ENCODE data around the gene C10orf143. TPM values are rescaled to one million over a fixed set of nuclear protein-coding genes. Genes with fewer than 3 reads are reported as not detected.

The C10orf143 gene
- total RNA-seq, 2 experiments from 2014 or later: 2.7 to 4.3 TPM

- H3K4me3 Mint-ChIP-seq: no peak overlapping the region
- no peak overlapping the region for H3K27ac Mint-ChIP-seq
- DNase-seq: no peak
- H3K9me3 Mint-ChIP-seq (ENCODE audit: low read depth): no peaks in the 10 kb centered on the region
- no peaks in the 10 kb centered on the region for H3K4me1 Mint-ChIP-seq
- no peaks in the 10 kb centered on the region for H3K27me3 Mint-ChIP-seq
- H3K36me3 Mint-ChIP-seq: no peaks in the 10 kb centered on the region
- ATAC-seq: no peak
- CTCF ChIA-PET: no interaction called here
These were observed 45.8 kb downstream of the C10orf143 start for GRCh38 chr10:130064783-130065182.

GRCh38 chr10:130062976-130063375, 47.7 kb downstream of the C10orf143 start:
- Mint-ChIP-seq H3K27me3 (no peaks in the 10 kb centered on the region), H3K9me3 (ENCODE audit: low read depth) (no peaks in the 10 kb centered on the region), H3K4me1 (no peaks in the 10 kb centered on the region), H3K27ac (no peak overlapping the region), H3K4me3 (no peak overlapping the region), H3K36me3 (no peaks in the 10 kb centered on the region)
- CTCF ChIA-PET: no interaction called here
- no peak for DNase-seq
- no peak for ATAC-seq

GRCh38 chr10:130062201-130062600, 48.4 kb downstream of the C10orf143 start:
- H3K36me3 Mint-ChIP-seq: no peaks in the 10 kb centered on the region
- H3K9me3 Mint-ChIP-seq (ENCODE audit: low read depth): no peaks in the 10 kb centered on the region
- no peak for ATAC-seq
- no peak for DNase-seq
- H3K27ac Mint-ChIP-seq: no peak overlapping the region
- H3K27me3 Mint-ChIP-seq: no peaks in the 10 kb centered on the region
- CTCF ChIA-PET: interaction anchor here (0.9 kb wide), 1 partner anchor 47 kb away, joined by 3 read pairs; no protein-coding TSS in a partner anchor
- H3K4me3 Mint-ChIP-seq: no peak overlapping the region
- H3K4me1 Mint-ChIP-seq: no peaks in the 10 kb centered on the region

GRCh38 chr10:130061760-130062159, 48.9 kb downstream of the C10orf143 start:
- ATAC-seq (no peak), DNase-seq (no peak)
- no peaks in the 10 kb centered on the region for H3K27me3 Mint-ChIP-seq
- no peaks in the 10 kb centered on the region for H3K4me1 Mint-ChIP-seq
- CTCF ChIA-PET: interaction anchor here (0.9 kb wide), 1 partner anchor 48 kb away, joined by 3 read pairs; no protein-coding TSS in a partner anchor
- H3K27ac Mint-ChIP-seq: no peak overlapping the region
- H3K4me3 Mint-ChIP-seq: no peak overlapping the region
- no peaks in the 10 kb centered on the region for H3K9me3 Mint-ChIP-seq (ENCODE audit: low read depth)
- no peaks in the 10 kb centered on the region for H3K36me3 Mint-ChIP-seq

- CTCF ChIA-PET: no interaction called here
- Mint-ChIP-seq H3K27ac (no peak overlapping the region), H3K4me3 (no peak overlapping the region), H3K4me1 (no peaks in the 10 kb centered on the region), H3K27me3 (no peaks in the 10 kb centered on the region), H3K36me3 (no peaks in the 10 kb centered on the region), H3K9me3 (ENCODE audit: low read depth) (peaks cover 2% of the 10 kb centered on the region)
- ATAC-seq (no peak), DNase-seq (no peak)
These were observed 56.6 kb downstream of the C10orf143 start for GRCh38 chr10:130054021-130054420.

- no peak overlapping the region for H3K4me3 Mint-ChIP-seq
- DNase-seq (no peak), ATAC-seq (no peak)
- CTCF ChIA-PET: no interaction called here
- H3K27ac Mint-ChIP-seq: no peak overlapping the region
- no peaks in the 10 kb centered on the region for H3K36me3 Mint-ChIP-seq
- no peaks in the 10 kb centered on the region for H3K4me1 Mint-ChIP-seq
- peaks cover 2% of the 10 kb centered on the region for H3K9me3 Mint-ChIP-seq (ENCODE audit: low read depth)
- no peaks in the 10 kb centered on the region for H3K27me3 Mint-ChIP-seq
These were observed 57.1 kb downstream of the C10orf143 start for GRCh38 chr10:130053561-130053960.

GRCh38 chr10:130052193-130052592, 58.4 kb downstream of the C10orf143 start:
- CTCF ChIA-PET: no interaction called here
- peaks cover 2% of the 10 kb centered on the region for H3K9me3 Mint-ChIP-seq (ENCODE audit: low read depth)

GRCh38 chr10:130050721-130051120, 59.9 kb downstream of the C10orf143 start:
- Mint-ChIP-seq H3K4me1 (no peaks in the 10 kb centered on the region), H3K4me3 (no peak overlapping the region), H3K36me3 (no peaks in the 10 kb centered on the region), H3K9me3 (ENCODE audit: low read depth) (no peaks in the 10 kb centered on the region), H3K27ac (no peak overlapping the region), H3K27me3 (no peaks in the 10 kb centered on the region)
- no peak for DNase-seq
- CTCF ChIA-PET: no interaction called here
- no peak for ATAC-seq

More at GRCh38 chr10:130052193-130052592, 58.4 kb downstream of the C10orf143 start:
- Mint-ChIP-seq H3K4me3 (no peak overlapping the region), H3K4me1 (no peaks in the 10 kb centered on the region), H3K36me3 (no peaks in the 10 kb centered on the region), H3K27me3 (no peaks in the 10 kb centered on the region), H3K27ac (no peak overlapping the region)
- DNase-seq: no peak
- ATAC-seq: no peak

- Mint-ChIP-seq H3K36me3 (no peaks in the 10 kb centered on the region), H3K27ac (no peak overlapping the region), H3K4me1 (no peaks in the 10 kb centered on the region), H3K4me3 (no peak overlapping the region), H3K9me3 (ENCODE audit: low read depth) (no peaks in the 10 kb centered on the region), H3K27me3 (no peaks in the 10 kb centered on the region)
- CTCF ChIA-PET: no interaction called here
- no peak for ATAC-seq
- no peak for DNase-seq
These were observed 60.6 kb downstream of the C10orf143 start for GRCh38 chr10:130049987-130050386.

- no peaks in the 10 kb centered on the region for H3K36me3 Mint-ChIP-seq
- H3K27me3 Mint-ChIP-seq: no peaks in the 10 kb centered on the region
These were observed 61.4 kb downstream of the C10orf143 start for GRCh38 chr10:130049244-130049643.

GRCh38 chr10:130048081-130048480, 62.5 kb downstream of the C10orf143 start:
- H3K36me3 Mint-ChIP-seq: no peaks in the 10 kb centered on the region
- H3K27me3 Mint-ChIP-seq: no peaks in the 10 kb centered on the region
- H3K9me3 Mint-ChIP-seq (ENCODE audit: low read depth): no peaks in the 10 kb centered on the region
- ATAC-seq (no peak), DNase-seq (no peak)
- no peak overlapping the region for H3K27ac Mint-ChIP-seq
- H3K4me3 Mint-ChIP-seq: no peak overlapping the region
- CTCF ChIA-PET: no interaction called here
- no peaks in the 10 kb centered on the region for H3K4me1 Mint-ChIP-seq

More at GRCh38 chr10:130049244-130049643, 61.4 kb downstream of the C10orf143 start:
- DNase-seq (no peak), ATAC-seq (no peak)
- Mint-ChIP-seq H3K9me3 (ENCODE audit: low read depth) (no peaks in the 10 kb centered on the region), H3K4me1 (no peaks in the 10 kb centered on the region), H3K4me3 (no peak overlapping the region), H3K27ac (no peak overlapping the region)
- CTCF ChIA-PET: no interaction called here

- no peak for DNase-seq
- H3K27me3 Mint-ChIP-seq: no peaks in the 10 kb centered on the region
- CTCF ChIA-PET: interaction anchor here (1.0 kb wide), 1 partner anchor 132 kb away, joined by 3 read pairs; no protein-coding TSS in a partner anchor
These were observed 63.3 kb downstream of the C10orf143 start for GRCh38 chr10:130047336-130047735.

GRCh38 chr10:130046591-130046990, 64.0 kb downstream of the C10orf143 start:
- DNase-seq (no peak), ATAC-seq (no peak)
- H3K27ac Mint-ChIP-seq: no peak overlapping the region
- no peaks in the 10 kb centered on the region for H3K4me1 Mint-ChIP-seq
- H3K36me3 Mint-ChIP-seq: no peaks in the 10 kb centered on the region
- H3K9me3 Mint-ChIP-seq (ENCODE audit: low read depth): no peaks in the 10 kb centered on the region
- no peaks in the 10 kb centered on the region for H3K27me3 Mint-ChIP-seq
- H3K4me3 Mint-ChIP-seq: no peak overlapping the region
- CTCF ChIA-PET: interaction anchor here (1.0 kb wide), 1 partner anchor 133 kb away, joined by 3 read pairs; no protein-coding TSS in a partner anchor

More at GRCh38 chr10:130047336-130047735, 63.3 kb downstream of the C10orf143 start:
- no peak overlapping the region for H3K4me3 Mint-ChIP-seq
- no peaks in the 10 kb centered on the region for H3K9me3 Mint-ChIP-seq (ENCODE audit: low read depth)
- no peaks in the 10 kb centered on the region for H3K36me3 Mint-ChIP-seq
- no peak for ATAC-seq
- no peaks in the 10 kb centered on the region for H3K4me1 Mint-ChIP-seq
- no peak overlapping the region for H3K27ac Mint-ChIP-seq

- Mint-ChIP-seq H3K4me3 (no peak overlapping the region), H3K36me3 (no peaks in the 10 kb centered on the region), H3K9me3 (ENCODE audit: low read depth) (no peaks in the 10 kb centered on the region), H3K27me3 (no peaks in the 10 kb centered on the region), H3K27ac (no peak overlapping the region), H3K4me1 (no peaks in the 10 kb centered on the region)
- CTCF ChIA-PET: no interaction called here
- ATAC-seq: no peak
- DNase-seq: no peak
These were observed 64.8 kb downstream of the C10orf143 start for GRCh38 chr10:130045801-130046321.

All from activated CD8-positive, alpha-beta memory T cell treated with anti-CD3 and anti-CD28 coated beads, Interleukin-2, amount 10 ng/mL, durations not matched to agents 7 days and 5 days (primary cell).